HepG2 (cell line): Measurements from ENCODE around the gene SERPINF2.

Experiments
- FOXP1 ChIP-seq, 2 experiments: fragments of 450-650 bp in 1 of 2; IDR thresholded peaks; 2 replicates each; pipeline ENCODE4 v1.6.1; 2017 to 2018; ENCODE audit warnings: antibody characterized with exemption in 1 of 2
- NPAS2 ChIP-seq: sonication (generic); formaldehyde crosslinking; IDR thresholded peaks from 2 replicates; pipeline ENCODE4 v1.8.0; 2022; ENCODE audit warnings: mild to moderate bottlenecking, missing genetic modification reagents, borderline replicate concordance
- POLR2A ChIP-seq, 2 experiments: IDR thresholded peaks; 2 replicates each; pipeline ENCODE4 v1.6.1; 2011; ENCODE audit warnings: low read depth in 2 of 2, low read length in 2 of 2, mild to moderate bottlenecking in 1 of 2, moderate library complexity in 1 of 2; ENCODE audit not compliant: insufficient read depth in 1 of 2
- SP4 ChIP-seq: sonication (generic); formaldehyde crosslinking; IDR thresholded peaks from 2 replicates; pipeline ENCODE4 v1.8.1; 2023; ENCODE audit warnings: mild to moderate bottlenecking, missing genetic modification reagents
- TAF1 ChIP-seq: sonication (generic); formaldehyde crosslinking; IDR thresholded peaks from 2 replicates; pipeline ENCODE4 v1.4.0; 2020; ENCODE audit warnings: missing genetic modification reagents
- ZFP41 ChIP-seq: sonication (generic); formaldehyde crosslinking; IDR thresholded peaks from 2 replicates; pipeline ENCODE4 v1.4.0; 2020; ENCODE audit warnings: mild to moderate bottlenecking, missing genetic modification reagents, borderline replicate concordance

GRCh38 chr17:1803280-1803679, 60.6 kb downstream of the SERPINF2 start:
- no peak for TF ChIP-seq NPAS2 (CRISPR knock-in tag)
- no peak for TF ChIP-seq TAF1 (CRISPR knock-in tag)
- TF ChIP-seq ZFP41 (CRISPR knock-in tag): no peak
- no peak for TF ChIP-seq FOXP1 (IDR thresholded peaks at IDR 0.05)
- TF ChIP-seq FOXP1 (CRISPR knock-in tag; IDR thresholded peaks at IDR 0.05): no peak
- TF ChIP-seq SP4 (CRISPR knock-in tag): no peak
- no peak for TF ChIP-seq POLR2A (IDR thresholded peaks at IDR 0.05; ENCODE audit: insufficient read depth in 1 of 2, low read depth in 2 of 2, low read length in 2 of 2)
